Omental fat pad (tissue), 4 donors: Measurements from ENCODE around the gene AP5S1. TPM values are rescaled to one million over a fixed set of nuclear protein-coding genes. Genes with fewer than 3 reads are reported as not detected.
A peak's percentile ranks its signal among the peaks of the same experiment; 100 is the strongest.

Experiments
- ATAC-seq: fragments of 150-250 bp; one replicate; pipeline ENCODE4 v1.9.1; 2016; ENCODE audit warnings: mild to moderate bottlenecking, moderate library complexity; ENCODE audit not compliant: low FRiP score
- DNase-seq: peaks from one replicate; pipeline ENCODE4 v3.0.0-alpha.2; 2019; ENCODE audit warnings: low spot score
- total RNA-seq, 4 donors: library from RNA; depleted of rRNA; stranded (reverse); fragments of >200 nt; gene quantifications; one replicate each; pipeline ENCODE4 v1.1.0, GENCODE V29; 2016
- TF ChIP-seq, protein P1 (sequence below), 3 donors: fragments of 450-650 bp; IDR thresholded peaks; one replicate each; pipeline ENCODE4 v1.5.1; 2016 to 2017; ENCODE audit warnings: antibody characterized with exemption in 3 of 3, mild to moderate bottlenecking in 3 of 3, moderate library complexity in 2 of 3

The AP5S1 gene
- total RNA-seq, 4 donors from 2014 or later, result 10.9 to 19.2 (median 11.4) TPM

DNA sequence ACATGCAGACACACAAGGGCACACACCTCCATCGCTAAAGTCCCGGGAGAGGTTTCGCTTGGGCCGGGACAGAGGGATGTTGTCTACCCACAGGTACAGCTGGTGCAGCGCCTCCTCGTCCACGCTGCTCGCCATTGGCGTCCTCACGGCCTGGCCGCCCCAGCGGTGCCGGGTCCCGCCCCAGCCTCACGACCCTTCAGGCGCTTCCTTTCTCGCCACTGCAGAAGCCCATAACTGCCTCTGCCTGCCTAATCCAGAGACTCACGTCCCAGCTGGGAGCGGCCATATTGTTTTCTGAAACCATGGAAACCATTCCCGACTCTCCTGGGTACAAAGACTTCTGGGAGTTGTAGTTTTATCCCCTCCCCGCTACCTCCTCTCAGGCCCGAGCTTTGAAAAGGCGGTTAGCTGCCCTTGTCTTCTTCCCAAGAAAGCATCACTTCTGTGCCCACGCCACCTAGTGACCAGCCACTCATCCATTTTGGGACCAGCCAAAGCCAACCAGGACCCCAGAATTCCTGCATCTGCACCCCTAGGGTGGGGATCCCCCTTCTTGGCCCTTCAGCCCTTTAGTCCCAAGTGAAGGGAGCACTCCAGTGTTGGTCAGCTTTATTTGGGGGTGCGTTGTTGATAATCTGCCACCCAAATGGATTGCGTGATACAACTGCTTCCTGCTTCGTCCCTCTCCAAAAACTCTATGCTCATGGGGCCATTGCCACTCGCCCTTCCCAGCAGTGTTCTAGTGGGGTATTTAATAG, 39.0 kb upstream of the AP5S1 start, which contains the start of gene SPEF1:
Gene SPEF1, minus strand, starts transcription at position 296 of the 758 bp plus-strand sequence. Its CDS starts 161 bp downstream, at position 135.
- TF ChIP-seq, protein P1, sequence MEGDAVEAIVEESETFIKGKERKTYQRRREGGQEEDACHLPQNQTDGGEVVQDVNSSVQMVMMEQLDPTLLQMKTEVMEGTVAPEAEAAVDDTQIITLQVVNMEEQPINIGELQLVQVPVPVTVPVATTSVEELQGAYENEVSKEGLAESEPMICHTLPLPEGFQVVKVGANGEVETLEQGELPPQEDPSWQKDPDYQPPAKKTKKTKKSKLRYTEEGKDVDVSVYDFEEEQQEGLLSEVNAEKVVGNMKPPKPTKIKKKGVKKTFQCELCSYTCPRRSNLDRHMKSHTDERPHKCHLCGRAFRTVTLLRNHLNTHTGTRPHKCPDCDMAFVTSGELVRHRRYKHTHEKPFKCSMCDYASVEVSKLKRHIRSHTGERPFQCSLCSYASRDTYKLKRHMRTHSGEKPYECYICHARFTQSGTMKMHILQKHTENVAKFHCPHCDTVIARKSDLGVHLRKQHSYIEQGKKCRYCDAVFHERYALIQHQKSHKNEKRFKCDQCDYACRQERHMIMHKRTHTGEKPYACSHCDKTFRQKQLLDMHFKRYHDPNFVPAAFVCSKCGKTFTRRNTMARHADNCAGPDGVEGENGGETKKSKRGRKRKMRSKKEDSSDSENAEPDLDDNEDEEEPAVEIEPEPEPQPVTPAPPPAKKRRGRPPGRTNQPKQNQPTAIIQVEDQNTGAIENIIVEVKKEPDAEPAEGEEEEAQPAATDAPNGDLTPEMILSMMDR (IDR thresholded peaks at IDR 0.05), result no peak
- peak; percentile 35 for ATAC-seq
- DNase-seq, result no peak

GRCh38 chr20:3782597-3782996, 37.8 kb upstream of the AP5S1 start:
- TF ChIP-seq, protein P1 (IDR thresholded peaks at IDR 0.05), result no peak
- DNase-seq (no peak), ATAC-seq (no peak)

- TF ChIP-seq, protein P1 (IDR thresholded peaks at IDR 0.05), result no peak
- ATAC-seq, result no peak
- no peak for DNase-seq
These were observed 37.3 kb upstream of the AP5S1 start for GRCh38 chr20:3783068-3783489.

DNA sequence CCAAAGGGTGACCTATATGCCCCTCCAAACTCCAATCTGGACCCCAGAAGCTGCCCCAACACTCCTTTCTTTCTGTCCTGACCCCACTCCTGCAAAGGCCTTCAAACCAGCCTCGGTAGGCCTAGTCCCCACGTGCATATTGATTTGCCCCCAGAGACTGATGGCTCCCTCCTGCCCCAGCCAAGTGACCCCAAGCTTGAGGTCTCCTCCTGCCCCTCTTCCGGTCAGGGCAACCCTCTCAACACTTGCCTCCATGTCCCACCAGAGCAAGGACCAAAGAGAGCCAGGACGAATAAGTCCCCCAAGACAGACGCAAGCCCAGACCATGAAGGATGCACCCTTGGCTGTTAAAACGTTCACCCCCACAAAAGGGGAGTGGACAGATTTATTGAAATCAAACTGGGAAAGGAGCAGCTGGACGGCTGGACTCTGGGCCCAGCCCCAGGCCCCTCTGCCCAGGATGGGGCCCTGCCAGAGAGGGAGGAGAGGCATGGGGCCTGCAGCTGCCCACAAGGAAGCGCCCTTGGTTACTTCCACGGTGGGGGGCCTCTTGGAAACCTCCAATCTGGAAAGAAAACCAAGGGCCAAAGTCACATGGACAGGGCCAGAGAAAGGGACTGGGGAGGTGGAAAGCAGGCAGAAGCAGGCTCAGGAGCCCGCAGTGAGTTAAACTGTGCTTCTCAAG, 36.7 kb upstream of the AP5S1 start:
- ATAC-seq, result no peak
- TF ChIP-seq, protein P1 (IDR thresholded peaks at IDR 0.05), result no peak
- DNase-seq, result no peak

GRCh38 chr20:3784216-3784853, 36.0 kb upstream of the AP5S1 start:
- TF ChIP-seq, protein P1 (IDR thresholded peaks at IDR 0.05), result no peak
- DNase-seq, result no peak
- ATAC-seq, result no peak

- ATAC-seq, result no peak
- no peak for DNase-seq
- TF ChIP-seq, protein P1 (IDR thresholded peaks at IDR 0.05), result no peak
These were observed 35.5 kb upstream of the AP5S1 start for GRCh38 chr20:3784863-3785239.
